ENCODE measurements around the gene BRSK1. TPM values are rescaled to one million over a fixed set of nuclear protein-coding genes. Genes with fewer than 3 reads are reported as not detected.

Gene BRSK1
- total and polyA plus RNA-seq, 2 of the 13 experiments (the other 11 are each of a cell fraction or from before 2014, with no cell fraction given), result 0.18 to 1.2 TPM

DNA sequence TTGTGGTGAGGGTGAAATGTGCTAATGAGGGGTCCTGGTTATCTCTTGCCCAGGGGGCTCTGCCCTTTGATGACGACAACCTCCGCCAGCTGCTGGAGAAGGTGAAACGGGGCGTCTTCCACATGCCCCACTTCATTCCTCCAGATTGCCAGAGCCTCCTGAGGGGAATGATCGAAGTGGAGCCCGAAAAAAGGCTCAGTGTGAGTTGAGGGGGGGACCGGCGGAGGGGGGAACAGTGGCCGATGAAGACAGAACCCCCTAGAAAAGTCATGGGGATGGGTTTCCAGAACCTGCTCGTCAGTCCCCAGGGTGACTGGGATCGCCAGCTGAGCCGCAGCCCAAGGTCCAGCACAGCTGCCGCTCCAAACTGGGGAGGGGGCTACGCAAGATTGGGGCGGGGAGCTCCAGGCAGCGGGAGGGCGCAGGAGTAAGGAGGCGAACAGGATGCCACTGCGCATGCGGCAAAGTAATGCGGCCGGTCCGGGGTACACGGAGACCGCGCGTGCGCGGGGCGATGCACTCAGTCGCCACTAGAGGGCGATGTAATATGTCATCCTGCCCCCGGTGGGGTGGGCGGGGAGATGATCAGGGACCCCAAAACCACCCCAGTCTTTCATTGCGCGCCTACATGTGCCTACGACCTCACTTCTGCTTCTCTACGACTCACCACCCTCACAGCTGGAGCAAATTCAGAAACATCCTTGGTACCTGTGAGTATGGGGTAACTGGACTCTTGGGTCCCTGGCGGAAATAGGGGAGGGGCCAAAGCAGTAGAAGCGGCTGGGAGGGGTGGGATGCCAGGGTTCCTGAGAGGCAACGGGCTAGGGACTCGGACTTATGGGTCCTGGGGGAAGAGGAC is 17.9 kb downstream of the BRSK1 start (continued):
- TF ChIP-seq, protein P1, sequence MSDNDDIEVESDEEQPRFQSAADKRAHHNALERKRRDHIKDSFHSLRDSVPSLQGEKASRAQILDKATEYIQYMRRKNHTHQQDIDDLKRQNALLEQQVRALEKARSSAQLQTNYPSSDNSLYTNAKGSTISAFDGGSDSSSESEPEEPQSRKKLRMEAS (IDR thresholded peaks at IDR 0.05), result peak; percentile 47; the same call in 1 of the 2 replicates
- TF ChIP-seq FOXO1 (CRISPR knock-in tag; IDR thresholded peaks at IDR 0.05) (0 out of 2 replicates have a peak, but pooled peaks have one; percentile 15), RXRB (CRISPR knock-in tag; IDR thresholded peaks at IDR 0.05; ENCODE audit: borderline replicate concordance) (peak; percentile 34; the same call in 1 of the 2 replicates), ZNF256 (CRISPR knock-in tag; conservative IDR thresholded peaks at IDR 0.05) (peak; percentile 71; the same call in 1 of the 2 replicates), TBX2 (CRISPR knock-in tag; IDR thresholded peaks at IDR 0.05; ENCODE audit: borderline replicate concordance) (peak; percentile 5; the same call in 1 of the 2 replicates), ZNF768 (CRISPR knock-in tag; IDR thresholded peaks at IDR 0.05) (no peak), STAG1 (CRISPR knock-in tag; IDR thresholded peaks at IDR 0.05) (peak; percentile 78), NR2F6 (IDR thresholded peaks at IDR 0.05) (no peak; the same call in 1 of the 2 replicates), NR2F6 (CRISPR knock-in tag; IDR thresholded peaks at IDR 0.05) (peak; percentile 35; the same call in 1 of the 2 replicates), HOXA3 (CRISPR knock-in tag; IDR thresholded peaks at IDR 0.05) (peak; percentile 46), RBFOX2 (IDR thresholded peaks at IDR 0.05; ENCODE audit: low read depth, low read length) (peak; percentile 53), ZSCAN31 (CRISPR knock-in tag; IDR thresholded peaks at IDR 0.05; ENCODE audit: low read depth) (peak; percentile 57; the same call in 1 of the 2 replicates), ZNF883 (CRISPR knock-in tag; IDR thresholded peaks at IDR 0.05; ENCODE audit: not compliant biosample characterization) (peak; percentile 33), HNF4A (CRISPR knock-in tag; IDR thresholded peaks at IDR 0.05) (peak; percentile 26; the same call in 1 of the 2 replicates), ZNF232 (CRISPR knock-in tag; IDR thresholded peaks at IDR 0.05; ENCODE audit: borderline replicate concordance) (no peak), ELF3 (CRISPR knock-in tag; IDR thresholded peaks at IDR 0.05) (0 out of 2 replicates have a peak, but pooled peaks have one; percentile 11), PHF5A (CRISPR knock-in tag; IDR thresholded peaks at IDR 0.05; ENCODE audit: low read depth, unreplicated experiment) (peak; percentile 47), HDAC1 (CRISPR knock-in tag; IDR thresholded peaks at IDR 0.05) (peak; percentile 51; the same call in 1 of the 2 replicates), HCFC1 (IDR thresholded peaks at IDR 0.05; ENCODE audit: low read depth, low read length) (peak; percentile 28; the same call in 1 of the 2 replicates), ETV5 (CRISPR knock-in tag; IDR thresholded peaks at IDR 0.05; ENCODE audit: borderline replicate concordance) (0 out of 2 replicates have a peak, but pooled peaks have one; percentile 34)
- TF ChIP-seq, protein P2, sequence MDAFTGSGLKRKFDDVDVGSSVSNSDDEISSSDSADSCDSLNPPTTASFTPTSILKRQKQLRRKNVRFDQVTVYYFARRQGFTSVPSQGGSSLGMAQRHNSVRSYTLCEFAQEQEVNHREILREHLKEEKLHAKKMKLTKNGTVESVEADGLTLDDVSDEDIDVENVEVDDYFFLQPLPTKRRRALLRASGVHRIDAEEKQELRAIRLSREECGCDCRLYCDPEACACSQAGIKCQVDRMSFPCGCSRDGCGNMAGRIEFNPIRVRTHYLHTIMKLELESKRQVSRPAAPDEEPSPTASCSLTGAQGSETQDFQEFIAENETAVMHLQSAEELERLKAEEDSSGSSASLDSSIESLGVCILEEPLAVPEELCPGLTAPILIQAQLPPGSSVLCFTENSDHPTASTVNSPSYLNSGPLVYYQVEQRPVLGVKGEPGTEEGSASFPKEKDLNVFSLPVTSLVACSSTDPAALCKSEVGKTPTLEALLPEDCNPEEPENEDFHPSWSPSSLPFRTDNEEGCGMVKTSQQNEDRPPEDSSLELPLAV (CRISPR knock-in tag; conservative IDR thresholded peaks at IDR 0.05; ENCODE audit: low read depth), result no peak
- TF ChIP-seq, protein P3, sequence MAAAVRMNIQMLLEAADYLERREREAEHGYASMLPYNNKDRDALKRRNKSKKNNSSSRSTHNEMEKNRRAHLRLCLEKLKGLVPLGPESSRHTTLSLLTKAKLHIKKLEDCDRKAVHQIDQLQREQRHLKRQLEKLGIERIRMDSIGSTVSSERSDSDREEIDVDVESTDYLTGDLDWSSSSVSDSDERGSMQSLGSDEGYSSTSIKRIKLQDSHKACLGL (CRISPR knock-in tag; IDR thresholded peaks at IDR 0.05), result no peak
- TF ChIP-seq, protein P4, sequence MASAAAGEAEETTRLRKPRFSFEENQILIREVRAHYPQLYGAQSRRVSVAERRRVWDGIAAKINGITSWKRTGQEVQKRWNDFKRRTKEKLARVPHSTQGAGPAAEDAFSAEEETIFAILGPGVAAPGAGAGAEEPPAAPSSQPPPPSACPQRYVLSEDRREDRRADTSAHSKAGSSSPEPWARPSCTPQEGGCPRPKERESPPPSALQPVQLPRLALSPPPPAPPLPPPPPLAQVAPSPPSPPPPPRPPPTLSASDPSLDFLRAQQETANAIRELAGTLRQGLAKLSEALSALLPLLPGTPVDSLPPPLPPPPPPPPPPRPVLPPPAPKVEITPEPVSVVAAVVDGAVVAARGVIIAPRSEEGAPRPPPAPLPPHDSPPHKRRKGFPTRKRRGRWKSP (CRISPR knock-in tag; IDR thresholded peaks at IDR 0.05), result no peak
- TF ChIP-seq, protein P5, sequence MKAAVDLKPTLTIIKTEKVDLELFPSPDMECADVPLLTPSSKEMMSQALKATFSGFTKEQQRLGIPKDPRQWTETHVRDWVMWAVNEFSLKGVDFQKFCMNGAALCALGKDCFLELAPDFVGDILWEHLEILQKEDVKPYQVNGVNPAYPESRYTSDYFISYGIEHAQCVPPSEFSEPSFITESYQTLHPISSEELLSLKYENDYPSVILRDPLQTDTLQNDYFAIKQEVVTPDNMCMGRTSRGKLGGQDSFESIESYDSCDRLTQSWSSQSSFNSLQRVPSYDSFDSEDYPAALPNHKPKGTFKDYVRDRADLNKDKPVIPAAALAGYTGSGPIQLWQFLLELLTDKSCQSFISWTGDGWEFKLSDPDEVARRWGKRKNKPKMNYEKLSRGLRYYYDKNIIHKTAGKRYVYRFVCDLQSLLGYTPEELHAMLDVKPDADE (CRISPR knock-in tag; IDR thresholded peaks at IDR 0.05), result no peak
- TF ChIP-seq, protein P6, sequence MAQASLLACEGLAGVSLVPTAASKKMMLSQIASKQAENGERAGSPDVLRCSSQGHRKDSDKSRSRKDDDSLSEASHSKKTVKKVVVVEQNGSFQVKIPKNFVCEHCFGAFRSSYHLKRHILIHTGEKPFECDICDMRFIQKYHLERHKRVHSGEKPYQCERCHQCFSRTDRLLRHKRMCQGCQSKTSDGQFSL (CRISPR knock-in tag; IDR thresholded peaks at IDR 0.05), result peak; percentile 70; the same call in 1 of the 2 replicates
